K562 (cell line): ENCODE results near the gene DYNLL1. TPM values are rescaled to one million over a fixed set of nuclear protein-coding genes. Genes with fewer than 3 reads are reported as not detected.

Experiments used
- ATAC-seq: fragments of 200-7000 bp; cut with Tn5 transposase; 3 replicates; pipeline ENCODE4 v1.9.1; 2020; ENCODE audit warnings: moderate library complexity
- BruUV-seq: library from RNA; stranded (reverse); fragments of 400-500 nt; replicated peaks from 2 replicates; lab custom pipeline; 2021; lab: Mats Ljungman, UMichigan
- CTCF ChIA-PET: fragments of 300-600 bp; formaldehyde crosslinking; extraction: SDS; loops from one replicate; lab custom pipeline; 2021; ENCODE audit warnings: low intra/inter-chr PET ratio; lab: Yijun Ruan, JAX
- POLR2A ChIA-PET: fragments of 300-600, 350-650 bp; sonication (Branson Sonifier 250); formaldehyde crosslinking; extraction: SDS; loops from one replicate; lab custom pipeline; 2021; ENCODE audit warnings: antibody characterized with exemption, inconsistent platforms; lab: Yijun Ruan, JAX
- DNase-seq, 4 experiments: peaks; one replicate each; pipeline versions ENCODE4 v3.0.0 to v3.0.0-alpha.2; 2011 to 2018; ENCODE audit warnings: low spot score in 3 of 4, mixed read lengths in 3 of 4; ENCODE audit errors: extremely low read depth in 1 of 4
- FAIRE-seq: peaks from 2 replicates; lab custom pipeline; 2011; peaks lifted over from hg19 to GRCh38; lab: Jason Lieb, UNC
- H2AFZ ChIP-seq: 2 replicates; pipeline ENCODE4 v1.6.0; 2011; ENCODE audit warnings: low read depth, low read length, control low read depth, inconsistent platforms
- H3K27ac ChIP-seq: fragments of 200-600 bp; 3 replicates; pipeline ENCODE4 v1.8.0; 2011; ENCODE audit warnings: low read depth, mild to moderate bottlenecking, control low read depth, inconsistent platforms, low read length, moderate library complexity, mixed read lengths; ENCODE audit errors: extremely low read depth
- H3K27me3 ChIP-seq, 2 experiments: fragments of 300-600 bp in 1 of 2; 2 replicates in 1 of 2; 3 replicates in 1 of 2; pipeline versions ENCODE4 v1.6.0 to v1.8.0; 2011; ENCODE audit warnings: inconsistent platforms in 2 of 2, low read length in 2 of 2, mild to moderate bottlenecking in 1 of 2, mixed read lengths in 1 of 2, moderate library complexity in 1 of 2; ENCODE audit not compliant: control insufficient read depth in 2 of 2, insufficient read depth in 2 of 2
- H3K36me3 ChIP-seq: fragments of 300-600 bp; 3 replicates; pipeline ENCODE4 v1.8.0; 2011; ENCODE audit warnings: mild to moderate bottlenecking, low read length, inconsistent platforms; ENCODE audit not compliant: control insufficient read depth, insufficient read depth
- H3K4me1 ChIP-seq, 2 experiments: fragments of 200-600 bp in 1 of 2; replicated peaks in 1 of 2; 2 replicates in 1 of 2; 3 replicates in 1 of 2; pipeline versions ENCODE4 v1.5.1 to v1.8.0; 2011; ENCODE audit warnings: inconsistent platforms in 2 of 2, low read length in 2 of 2, mild to moderate bottlenecking in 1 of 2, mixed read lengths in 1 of 2, moderate library complexity in 1 of 2; ENCODE audit not compliant: control insufficient read depth in 2 of 2, insufficient read depth in 2 of 2
- H3K4me2 ChIP-seq: 2 replicates; pipeline ENCODE4 v1.6.1; 2011; ENCODE audit warnings: low read length, control low read depth, inconsistent platforms, mixed read lengths; ENCODE audit not compliant: insufficient read depth
- H3K4me3 ChIP-seq: fragments of 200-600 bp; sonication (generic), shearing (Covaris generic); 2 replicates; pipeline ENCODE4 v1.5.1; 2016; ENCODE audit warnings: control low read depth, inconsistent platforms
- H3K79me2 ChIP-seq: fragments of 200-600 bp; 3 replicates; pipeline ENCODE4 v1.8.0; 2011; ENCODE audit warnings: low read length, inconsistent platforms; ENCODE audit not compliant: control insufficient read depth, insufficient read depth
- H3K9ac ChIP-seq, 2 experiments: 2 replicates each; pipeline versions ENCODE4 v1.6.0 to v1.6.1; 2011; ENCODE audit warnings: low read depth in 2 of 2, low read length in 2 of 2, control low read depth in 1 of 2, inconsistent platforms in 1 of 2, mild to moderate bottlenecking in 1 of 2, mixed read lengths in 1 of 2; ENCODE audit not compliant: insufficient read depth in 1 of 2
- H3K9me1 ChIP-seq: one replicate; pipeline ENCODE4 v1.6.0; 2011; ENCODE audit warnings: inconsistent platforms, mild to moderate bottlenecking, low read length, moderate library complexity; ENCODE audit not compliant: control insufficient read depth, insufficient read depth
- H3K9me3 ChIP-seq: replicated peaks from 2 replicates; pipeline ENCODE4 v1.5.1; 2011; ENCODE audit warnings: low read depth, low read length, inconsistent platforms; ENCODE audit not compliant: control insufficient read depth, insufficient read depth
- H4K20me1 ChIP-seq: replicated peaks from 2 replicates; pipeline ENCODE4 v1.6.1; 2011; ENCODE audit warnings: low read length, inconsistent platforms, mixed read lengths; ENCODE audit not compliant: control insufficient read depth, insufficient read depth
- ETV5 ChIP-seq: sonication (generic); formaldehyde crosslinking; IDR thresholded peaks from 2 replicates; pipeline ENCODE4 v1.4.0; 2020; ENCODE audit warnings: low read depth, mild to moderate bottlenecking, missing genetic modification reagents
- NFXL1 ChIP-seq: fragments of 450-650 bp; formaldehyde crosslinking; IDR thresholded peaks from 2 replicates; pipeline ENCODE4 v1.4.0; 2021; ENCODE audit warnings: mild to moderate bottlenecking
- POLR2H ChIP-seq: IDR thresholded peaks from 2 replicates; pipeline ENCODE4 v1.6.1; 2016; ENCODE audit warnings: missing genetic modification characterization, low read depth, mild to moderate bottlenecking, control low read depth, missing compliant biosample characterization, moderate library complexity
- SRF ChIP-seq, 2 experiments: fragments of 250-450, 450-650 bp in 1 of 2; sonication (Bioruptor Pico) in 1 of 2; sonication (generic) in 1 of 2; formaldehyde crosslinking; IDR thresholded peaks; 2 replicates each; pipeline versions ENCODE4 v1.5.0 to v1.5.1; 2020 to 2022; ENCODE audit warnings: mild to moderate bottlenecking in 1 of 2, missing genetic modification reagents in 1 of 2
- TSC22D4 ChIP-seq: fragments of 450-650 bp; IDR thresholded peaks from 2 replicates; pipeline ENCODE4 v1.6.1; 2016; ENCODE audit warnings: missing genetic modification characterization, missing biosample characterization, control low read depth
- ZNF586 ChIP-seq: fragments of 450-650 bp; formaldehyde crosslinking; conservative IDR thresholded peaks from 2 replicates; pipeline ENCODE4 v1.4.0; 2020; ENCODE audit warnings: mild to moderate bottlenecking, moderate library complexity
- WGBS: fragments of 100-300 bp; shearing (Covaris generic); methylation state at CpG from one replicate; pipeline ENCODE4 v1.1.6; 2016; ENCODE audit warnings: low coverage, mixed read lengths; ENCODE audit not compliant: insufficient coverage; ENCODE audit errors: missing lambda C conversion rate; 5-methylcytosine and 5-hydroxymethylcytosine counted together
- in situ Hi-C: fragments of 300-500 bp; cut with MboI; formaldehyde crosslinking; loops from 4 replicates; pipeline ENCODE4 v1.15.0; 2018; ENCODE audit warnings: inconsistent platforms, mixed read lengths
- intact Hi-C: fragments of 100-400 bp; cut with micrococcal nuclease; formaldehyde crosslinking; loops from 2 replicates; pipeline ENCODE4 v1.14.2; 2022
- polyA plus RNA-seq, 8 experiments: library from polyadenylated mRNA; depleted of rRNA in 4 of 8; stranded (reverse) in 5 of 8; unstranded in 3 of 8; fragments of >200 nt; fragmentation: Nextera tagmentation in 2 of 8; fragmentation: Illumina TruSeq in 1 of 8; extraction: Ambion mirVana in 2 of 8; extraction: Trizol in 1 of 8; gene quantifications; 2 replicates each; pipeline versions ENCODE4 v1.2.1 to v1.2.3, GENCODE V29; 2011 to 2014; ENCODE audit warnings: inconsistent platforms in 1 of 8, missing spikeins in 1 of 8
- total RNA-seq, 7 experiments: library from RNA; depleted of rRNA in 6 of 7; stranded (reverse); fragments of >200 nt in 6 of 7; fragmentation: Illumina TruSeq in 2 of 7; extraction: Trizol in 2 of 7; gene quantifications; 2 replicates each; pipeline versions ENCODE4 v1.2.1 to v1.2.3, GENCODE V29; 2011 to 2021; ENCODE audit warnings: low replicate concordance in 1 of 7
- TF ChIP-seq, protein P1 (sequence below): sonication (generic); formaldehyde crosslinking; IDR thresholded peaks from 2 replicates; pipeline ENCODE4 v1.8.1; 2023; ENCODE audit warnings: mild to moderate bottlenecking, missing genetic modification reagents

The DYNLL1 gene
- total and polyA plus RNA-seq, 9 of the 15 experiments (the other 6 are each of a cell fraction or from before 2014, with no cell fraction given), result 303 to 1,112 (median 468) TPM

DNA sequence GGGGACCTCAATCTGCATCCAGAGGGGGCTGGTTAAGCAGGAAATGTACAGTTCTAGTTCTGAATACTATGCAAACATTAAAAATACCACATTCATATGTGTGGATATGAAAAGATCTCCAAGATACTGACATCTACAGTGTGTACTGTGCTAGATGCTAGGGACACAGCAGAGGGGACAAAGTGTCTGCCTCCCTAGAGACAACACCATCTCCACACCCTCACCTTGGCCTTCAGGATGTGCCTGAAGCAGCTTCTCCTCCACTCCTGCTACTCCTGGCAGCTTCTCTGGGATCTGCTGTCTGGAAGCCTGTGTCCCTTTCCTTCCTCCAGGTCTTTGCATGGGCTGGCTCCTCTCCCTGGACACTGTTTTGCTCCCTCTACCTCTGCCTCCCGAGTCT lies 15.7 kb upstream of the DYNLL1 start:
- intact Hi-C loops (no loop called here), in situ Hi-C loops (no loop called here)
- DNase-seq (no peak), FAIRE-seq (no peak), ATAC-seq (peak; percentile 65)
- H2AFZ ChIP-seq, result peak overlapping the region; percentile 61; the same call in 1 of the 2 replicates
- peaks cover 21% of the 10 kb centered on the region for H3K79me2 ChIP-seq
- peak overlapping the region; percentile 46; the same call in 1 of the 2 replicates for H3K4me2 ChIP-seq
- peaks cover 23 to 34% of the 10 kb centered on the region in 2 experiments for H3K4me1 ChIP-seq
- H3K4me3 ChIP-seq, result no peak overlapping the region
- peaks cover 5% of the 10 kb centered on the region for H3K9me1 ChIP-seq
- H4K20me1 ChIP-seq, result no peaks in the 10 kb centered on the region
- peak overlapping the region in 1 of 2 experiments; percentile 72; a peak in 1 of 4 replicates for H3K9ac ChIP-seq
- H3K27me3 ChIP-seq, result no peaks in the 10 kb centered on the region; a peak in 1 of 5 replicates
- ChIA-PET POLR2A (interaction anchor here (0.5 to 1.6 kb wide), 6 partner anchors 10 to 188 kb away, joined by 3 to 5 read pairs (median 4); partner anchors contain the start of genes GATC, SRSF9 and TRIAP1), CTCF (no interaction called here)
- no peaks in the 10 kb centered on the region for H3K9me3 ChIP-seq
- no peak for TF ChIP-seq ZNF586
- TF ChIP-seq NFXL1 (CRISPR knock-in tag), result no peak
- TF ChIP-seq, protein P1, sequence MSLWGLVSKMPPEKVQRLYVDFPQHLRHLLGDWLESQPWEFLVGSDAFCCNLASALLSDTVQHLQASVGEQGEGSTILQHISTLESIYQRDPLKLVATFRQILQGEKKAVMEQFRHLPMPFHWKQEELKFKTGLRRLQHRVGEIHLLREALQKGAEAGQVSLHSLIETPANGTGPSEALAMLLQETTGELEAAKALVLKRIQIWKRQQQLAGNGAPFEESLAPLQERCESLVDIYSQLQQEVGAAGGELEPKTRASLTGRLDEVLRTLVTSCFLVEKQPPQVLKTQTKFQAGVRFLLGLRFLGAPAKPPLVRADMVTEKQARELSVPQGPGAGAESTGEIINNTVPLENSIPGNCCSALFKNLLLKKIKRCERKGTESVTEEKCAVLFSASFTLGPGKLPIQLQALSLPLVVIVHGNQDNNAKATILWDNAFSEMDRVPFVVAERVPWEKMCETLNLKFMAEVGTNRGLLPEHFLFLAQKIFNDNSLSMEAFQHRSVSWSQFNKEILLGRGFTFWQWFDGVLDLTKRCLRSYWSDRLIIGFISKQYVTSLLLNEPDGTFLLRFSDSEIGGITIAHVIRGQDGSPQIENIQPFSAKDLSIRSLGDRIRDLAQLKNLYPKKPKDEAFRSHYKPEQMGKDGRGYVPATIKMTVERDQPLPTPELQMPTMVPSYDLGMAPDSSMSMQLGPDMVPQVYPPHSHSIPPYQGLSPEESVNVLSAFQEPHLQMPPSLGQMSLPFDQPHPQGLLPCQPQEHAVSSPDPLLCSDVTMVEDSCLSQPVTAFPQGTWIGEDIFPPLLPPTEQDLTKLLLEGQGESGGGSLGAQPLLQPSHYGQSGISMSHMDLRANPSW (CRISPR knock-in tag), result no peak
- TF ChIP-seq POLR2H, result no peak
- peak in 1 of 2 experiments; percentile 55; a peak in 1 of 4 replicates for TF ChIP-seq SRF (CRISPR knock-in tag; IDR thresholded peaks at IDR 0.05)
- TF ChIP-seq ETV5 (CRISPR knock-in tag), result 0 out of 2 replicates have a peak, but pooled peaks have one; percentile 19
- no peak for TF ChIP-seq TSC22D4 (tag)
- no TSS peak for BruUV-seq
- peak overlapping the region; percentile 66 for H3K27ac ChIP-seq
- peaks cover 13% of the 10 kb centered on the region; the same call in 2 of the 3 replicates for H3K36me3 ChIP-seq
- WGBS, result 0% methylated on average over 1 of the region's 1 CpG
